ENCODE data around the gene NUDT3. TPM values are rescaled to one million over a fixed set of nuclear protein-coding genes. Genes with fewer than 3 reads are reported as not detected.

Gene NUDT3
- total RNA-seq (2011; cell fraction: chromatin; rRNA removed; ENCODE audit: low replicate concordance), result 19.3 and 42.2 TPM in 2 replicates
- total RNA-seq (2011; cell fraction: nucleolus; rRNA removed), result 17.3 and 21.3 TPM in 2 replicates
- 38.4 and 67.7 TPM in 2 replicates for total RNA-seq (2011; cell fraction: nucleoplasm; rRNA removed)
- 47.3 and 51.0 TPM in 2 replicates for total RNA-seq (2014; rRNA removed)
- 61.8 and 70.8 TPM in 2 replicates for total RNA-seq (2014; rRNA removed; fragmentation: Illumina TruSeq; extraction: Trizol)
- total RNA-seq (2015; rRNA removed; fragmentation: Illumina TruSeq; extraction: Trizol), result 57.2 and 59.8 TPM in 2 replicates
- 49.8 and 56.4 TPM in 2 replicates for total RNA-seq (2021)
- 68.5 and 81.2 TPM in 2 replicates for polyA plus RNA-seq (2011; rRNA removed)
- 29.2 and 49.7 TPM in 2 replicates for polyA plus RNA-seq (2011; cell fraction: cytosol; rRNA removed)
- polyA plus RNA-seq (2011; cell fraction: nucleus; rRNA removed), result 20.7 and 29.1 TPM in 2 replicates
- 15.2 and 19.2 TPM in 2 replicates for polyA plus RNA-seq (2012)
- 54.8 and 56.0 TPM in 2 replicates for polyA plus RNA-seq (2014; fragmentation: Illumina TruSeq; extraction: Trizol)
- polyA plus RNA-seq (2014; fragmentation: Nextera tagmentation; extraction: Ambion mirVana), result 10 to 100 TPM in 1 of 2 experiments, 1 to 10 TPM in 1; 5.4 to 57.7 TPM
- 54.4 and 56.8 TPM in 2 replicates for polyA plus RNA-seq (2014; rRNA removed)
- 105 and 133 TPM in 2 replicates for polyA minus RNA-seq (2011; rRNA and poly(A)+ RNA removed)
- 46.1 and 59.9 TPM in 2 replicates for polyA minus RNA-seq (2011; cell fraction: cytosol; rRNA and poly(A)+ RNA removed)
- polyA minus RNA-seq (2011; cell fraction: nucleus; rRNA and poly(A)+ RNA removed), result 9.4 and 18.1 TPM in 2 replicates
- percentile 96 among the genes with signal in this experiment for Bru-seq, nascent RNA
- BruChase-seq, experiment 1, labeled RNA remaining after a 2-hour chase, result percentile 98 among the genes with signal in this experiment
- BruChase-seq, experiment 2, labeled RNA remaining after a 6-hour chase, result percentile 98 among the genes with signal in this experiment
- long read RNA-seq, experiment 1, full-length matches to known transcripts, result 301 of 619 reads
- long read RNA-seq, experiment 1, partial matches to known transcripts, result 14 of 619 reads
- long read RNA-seq, experiment 1, other reads (novel, unspliced or antisense), result 304 of 619 reads
- long read RNA-seq, experiment 2, full-length matches to known transcripts, result 52 of 127 reads
- long read RNA-seq, experiment 2, partial matches to known transcripts, result 3 of 127 reads
- long read RNA-seq, experiment 2, other reads (novel, unspliced or antisense), result 72 of 127 reads
- long read RNA-seq, experiment 3, full-length matches to known transcripts, result 17 of 33 reads
- long read RNA-seq, experiment 3, partial matches to known transcripts, result 1 of 33 reads
- long read RNA-seq, experiment 3, other reads (novel, unspliced or antisense), result 15 of 33 reads

DNA sequence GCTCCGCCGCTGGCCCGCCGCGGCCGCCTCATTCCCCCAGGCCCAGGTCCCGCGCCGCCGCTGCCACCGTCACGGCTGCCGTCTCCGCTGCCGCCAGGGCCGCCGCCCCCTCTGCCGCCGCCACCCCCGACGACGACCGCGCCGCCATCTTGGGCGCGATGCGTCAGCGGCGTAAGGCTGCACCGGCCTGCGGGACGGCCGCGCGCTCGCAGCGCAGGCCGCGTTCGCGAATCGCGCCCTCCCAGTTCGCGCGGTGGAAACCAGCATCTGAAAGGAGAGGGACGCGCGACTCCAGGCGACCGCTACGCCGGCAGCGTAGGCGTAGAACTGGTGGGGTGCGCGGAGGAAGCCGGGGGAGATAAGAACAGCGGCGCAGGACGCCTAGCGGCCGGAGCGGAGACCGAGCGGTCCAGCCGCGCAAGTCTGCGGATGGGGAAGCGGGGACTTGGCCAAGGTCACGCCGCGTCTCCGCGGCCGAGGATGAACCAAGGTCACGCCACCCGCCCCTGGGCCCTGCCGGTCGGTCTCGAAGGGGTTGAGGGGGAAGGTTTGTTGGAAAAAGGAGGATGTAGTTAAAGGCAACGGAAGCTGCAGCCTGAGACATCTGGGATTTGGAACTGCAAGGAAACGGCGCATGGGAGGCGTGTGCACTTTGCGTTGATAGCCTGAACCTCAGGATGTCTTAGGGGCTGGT lies at the start of gene NUDT3:
TSS of gene NUDT3 (minus strand) at position 173 of the 694 bp plus-strand sequence. CDS start 307 bp downstream, outside the sequence.
- Histone ChIP-seq H3K4me1 (replicated peaks in 1 of 2; ENCODE audit: control insufficient read depth in 2 of 2, insufficient read depth in 2 of 2, low read length in 2 of 2) (peaks cover 17 to 19% of the 10 kb centered on the region in 2 experiments; a peak in 4 of 5 replicates), H3K9ac (ENCODE audit: insufficient read depth in 1 of 2, low read depth in 2 of 2, low read length in 2 of 2) (peak within 1 kb of the TSS; percentile 85 to 96), H3K79me2 (ENCODE audit: control insufficient read depth, insufficient read depth, low read length) (peaks cover 54% of the 10 kb centered on the region), H3K4me3 (peak within 1 kb of the TSS; percentile 91), H3K4me2 (ENCODE audit: insufficient read depth, low read length) (peak within 1 kb of the TSS; percentile 91), H3K9me3 (replicated peaks; ENCODE audit: control insufficient read depth, insufficient read depth, low read depth, low read length) (no peaks in the 10 kb centered on the region; the same call in 1 of the 2 replicates), H3K27ac (ENCODE audit: extremely low read depth, low read depth, low read length) (peak within 1 kb of the TSS; percentile 96), H3K9me1 (ENCODE audit: control insufficient read depth, insufficient read depth, low read length) (no peaks in the 10 kb centered on the region), H3K36me3 (ENCODE audit: control insufficient read depth, insufficient read depth, low read length) (peaks cover 8% of the 10 kb centered on the region; the same call in 1 of the 3 replicates), H2AFZ (ENCODE audit: low read depth, low read length) (peak within 1 kb of the TSS; percentile 98), H4K20me1 (replicated peaks; ENCODE audit: control insufficient read depth, insufficient read depth, low read length) (no peaks in the 10 kb centered on the region; the same call in 1 of the 2 replicates), H3K27me3 (ENCODE audit: control insufficient read depth in 2 of 2, insufficient read depth in 2 of 2, low read length in 2 of 2) (no peaks in the 10 kb centered on the region)
- POLR2A ChIA-PET, result interaction anchor here (0.9 kb wide), 2 partner anchors 12 to 22 kb away, joined by 3 read pairs; no protein-coding TSS in a partner anchor
- FAIRE-seq, result peak; percentile 87
- 2% methylated on average over 83 of the region's 87 CpGs for WGBS (ENCODE audit: insufficient coverage, low coverage, missing lambda C conversion rate)
- in situ Hi-C loops (cut with MboI), result no loop called here
- intact Hi-C loops (cut with micrococcal nuclease), result loop anchor here (2.0 to 10.0 kb wide), 2 partner anchors 118 to 144 kb away; partner anchors contain the start of gene SMIM29
- peak; percentile 96 to 99 (median 96) for DNase-seq (ENCODE audit: extremely low read depth in 1 of 4, low spot score in 3 of 4)
- peak; percentile 90 for ATAC-seq
- BruUV-seq (replicated peaks), result TSS peak; percentile 70
- CTCF ChIA-PET (ENCODE audit: low intra/inter-chr PET ratio), result interaction anchor here (0.6 to 3.1 kb wide), 3 partner anchors 23 to 196 kb away, joined by 5 to 15 read pairs (median 6); partner anchors contain the start of gene SMIM29
- no peak for TF ChIP-seq ZNF830 (CRISPR knock-in tag; IDR thresholded peaks at IDR 0.05)
- TF ChIP-seq SP1 (CRISPR knock-in tag; IDR thresholded peaks at IDR 0.05), result peak; percentile 89
- peak; percentile 32; the same call in 1 of the 2 replicates for TF ChIP-seq NFE2 (IDR thresholded peaks at IDR 0.05; ENCODE audit: low read depth)
- peak; percentile 97 for TF ChIP-seq EGR1 (conservative IDR thresholded peaks at IDR 0.05)
- no peak for TF ChIP-seq ZNF76 (CRISPR knock-in tag; IDR thresholded peaks at IDR 0.05; ENCODE audit: borderline replicate concordance)
- TF ChIP-seq MYBL2 (IDR thresholded peaks at IDR 0.05; ENCODE audit: low read depth), result no peak
- no peak for TF ChIP-seq MYBL2 (CRISPR knock-in tag; IDR thresholded peaks at IDR 0.05; ENCODE audit: borderline replicate concordance)
- TF ChIP-seq SIRT6 (IDR thresholded peaks at IDR 0.05; ENCODE audit: low read depth, low read length), result no peak
- TF ChIP-seq RBM15 (IDR thresholded peaks at IDR 0.05; ENCODE audit: insufficient read depth, low read length), result no peak
- TF ChIP-seq ZNF766 (CRISPR knock-in tag; conservative IDR thresholded peaks at IDR 0.05), result peak; percentile 31; the same call in 1 of the 2 replicates
- TF ChIP-seq ZNF436 (CRISPR knock-in tag; IDR thresholded peaks at IDR 0.05), result no peak
- TF ChIP-seq, protein P1, sequence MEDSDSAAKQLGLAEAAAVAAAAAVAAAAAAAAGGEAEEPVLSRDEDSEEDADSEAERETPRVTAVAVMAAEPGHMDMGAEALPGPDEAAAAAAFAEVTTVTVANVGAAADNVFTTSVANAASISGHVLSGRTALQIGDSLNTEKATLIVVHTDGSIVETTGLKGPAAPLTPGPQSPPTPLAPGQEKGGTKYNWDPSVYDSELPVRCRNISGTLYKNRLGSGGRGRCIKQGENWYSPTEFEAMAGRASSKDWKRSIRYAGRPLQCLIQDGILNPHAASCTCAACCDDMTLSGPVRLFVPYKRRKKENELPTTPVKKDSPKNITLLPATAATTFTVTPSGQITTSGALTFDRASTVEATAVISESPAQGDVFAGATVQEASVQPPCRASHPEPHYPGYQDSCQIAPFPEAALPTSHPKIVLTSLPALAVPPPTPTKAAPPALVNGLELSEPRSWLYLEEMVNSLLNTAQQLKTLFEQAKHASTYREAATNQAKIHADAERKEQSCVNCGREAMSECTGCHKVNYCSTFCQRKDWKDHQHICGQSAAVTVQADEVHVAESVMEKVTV (CRISPR knock-in tag; IDR thresholded peaks at IDR 0.05), result peak; percentile 74
